ENCODE measurements around the gene GIPR.

GRCh38 chr19:45667620-45668341, at the start of gene GIPR:
- TF ChIP-seq CTCF (IDR thresholded peaks at IDR 0.05) (no peak), POLR2A (IDR thresholded peaks at IDR 0.05) (peak in 3 of 4 donors; percentile 13 to 39 (median 14))

All from upper lobe of left lung (tissue), 4 donors.